HepG2 (cell line): ENCODE data around the gene SEPTIN2. TPM values are rescaled to one million over a fixed set of nuclear protein-coding genes. Genes with fewer than 3 reads are reported as not detected.

Experiments used
- ATF4 ChIP-seq, 2 experiments: fragments of 450-650 bp in 1 of 2; sonication (generic) in 1 of 2; formaldehyde crosslinking; IDR thresholded peaks; 2 replicates each; pipeline versions ENCODE4 v1.5.0 to v1.8.0; 2020 to 2022; ENCODE audit warnings: mild to moderate bottlenecking in 1 of 2, missing genetic modification reagents in 1 of 2
- CEBPB ChIP-seq: IDR thresholded peaks from 2 replicates; pipeline ENCODE4 v1.6.1; 2011; ENCODE audit warnings: low read depth, low read length, improper control_type of control experiment, borderline replicate concordance
- CEBPG ChIP-seq: IDR thresholded peaks from 2 replicates; pipeline ENCODE4 v1.6.1; 2016
- EEA1 ChIP-seq: sonication (generic); formaldehyde crosslinking; IDR thresholded peaks from 2 replicates; pipeline ENCODE4 v1.5.1; 2020; ENCODE audit warnings: mild to moderate bottlenecking, missing genetic modification reagents, borderline replicate concordance
- FOSL2 ChIP-seq: sonication (generic); formaldehyde crosslinking; IDR thresholded peaks from 2 replicates; pipeline ENCODE4 v1.4.0; 2020; ENCODE audit warnings: missing genetic modification reagents
- HHEX ChIP-seq: IDR thresholded peaks from 2 replicates; pipeline ENCODE4 v1.6.1; 2016; ENCODE audit warnings: control low read depth
- HMG20A ChIP-seq: IDR thresholded peaks from 2 replicates; pipeline ENCODE4 v1.6.1; 2016; ENCODE audit warnings: borderline replicate concordance
- JARID2 ChIP-seq: sonication (generic); formaldehyde crosslinking; IDR thresholded peaks from 2 replicates; pipeline ENCODE4 v1.8.1; 2023; ENCODE audit warnings: missing genetic modification reagents, inconsistent platforms; ENCODE audit not compliant: insufficient replicate concordance
- KLF13 ChIP-seq: sonication (generic); formaldehyde crosslinking; IDR thresholded peaks from 2 replicates; pipeline ENCODE4 v1.4.0; 2020; ENCODE audit warnings: mild to moderate bottlenecking, missing genetic modification reagents
- POLR2A ChIP-seq, 2 experiments: IDR thresholded peaks; 2 replicates each; pipeline ENCODE4 v1.6.1; 2011; ENCODE audit warnings: low read depth in 2 of 2, low read length in 2 of 2, mild to moderate bottlenecking in 1 of 2, moderate library complexity in 1 of 2; ENCODE audit not compliant: insufficient read depth in 1 of 2
- RAD21 ChIP-seq: fragments of 450-650 bp; formaldehyde crosslinking; IDR thresholded peaks from 2 replicates; pipeline ENCODE4 v1.5.0; 2020; ENCODE audit warnings: mild to moderate bottlenecking
- RBM22 ChIP-seq: fragments of 200-400 bp; formaldehyde crosslinking; optimal IDR thresholded peaks from 2 replicates; pipeline ENCODE3; 2017; ENCODE audit warnings: mild to moderate bottlenecking, low read length, moderate library complexity
- SAFB2 ChIP-seq: sonication (generic); formaldehyde crosslinking; IDR thresholded peaks from 2 replicates; pipeline ENCODE4 v1.5.1; 2020; ENCODE audit warnings: missing genetic modification reagents, low read depth, mild to moderate bottlenecking, borderline replicate concordance
- SNAI1 ChIP-seq: sonication (generic); formaldehyde crosslinking; IDR thresholded peaks from 2 replicates; pipeline ENCODE4 v1.5.0; 2020; ENCODE audit warnings: mild to moderate bottlenecking, missing genetic modification reagents, borderline replicate concordance
- SNAPC5 ChIP-seq: sonication (generic); formaldehyde crosslinking; IDR thresholded peaks from 2 replicates; pipeline ENCODE4 v1.8.1; 2023; ENCODE audit warnings: mild to moderate bottlenecking, missing genetic modification reagents, borderline replicate concordance
- TBX2 ChIP-seq: sonication (generic); formaldehyde crosslinking; IDR thresholded peaks from 2 replicates; pipeline ENCODE4 v1.5.0; 2020; ENCODE audit warnings: missing genetic modification reagents, mild to moderate bottlenecking, borderline replicate concordance
- TFAP4 ChIP-seq: sonication (generic); IDR thresholded peaks from 2 replicates; pipeline ENCODE4 v1.6.1; 2016; ENCODE audit warnings: low read depth, borderline replicate concordance
- THRA ChIP-seq: sonication (generic); formaldehyde crosslinking; IDR thresholded peaks from 2 replicates; pipeline ENCODE4 v1.4.0; 2020; ENCODE audit warnings: missing genetic modification reagents, borderline replicate concordance
- ZBTB2 ChIP-seq: sonication (generic); formaldehyde crosslinking; IDR thresholded peaks from 2 replicates; pipeline ENCODE4 v1.8.0; 2022; ENCODE audit warnings: low read depth, missing genetic modification reagents
- ZMYM3 ChIP-seq: sonication (generic); formaldehyde crosslinking; IDR thresholded peaks from 2 replicates; pipeline ENCODE4 v1.5.1; 2020; ENCODE audit warnings: mild to moderate bottlenecking, missing genetic modification reagents
- ZNF567 ChIP-seq: sonication (generic); formaldehyde crosslinking; IDR thresholded peaks from 2 replicates; pipeline ENCODE4 v1.8.1; 2023; ENCODE audit warnings: mild to moderate bottlenecking, missing genetic modification reagents, borderline replicate concordance
- ZNF570 ChIP-seq: sonication (generic); formaldehyde crosslinking; IDR thresholded peaks from 2 replicates; pipeline ENCODE4 v1.4.0; 2020; ENCODE audit warnings: mild to moderate bottlenecking, missing genetic modification reagents, borderline replicate concordance
- ZNF652 ChIP-seq: IDR thresholded peaks from 2 replicates; pipeline ENCODE4 v1.6.1; 2016; ENCODE audit warnings: low read depth, borderline replicate concordance
- ZNF770 ChIP-seq: sonication (generic); formaldehyde crosslinking; IDR thresholded peaks from 2 replicates; pipeline ENCODE4 v1.5.0; 2020; ENCODE audit warnings: mild to moderate bottlenecking, missing genetic modification reagents
- ZSCAN29 ChIP-seq: sonication (generic); formaldehyde crosslinking; conservative IDR thresholded peaks from 2 replicates; pipeline ENCODE4 v1.4.0; 2020; ENCODE audit warnings: mild to moderate bottlenecking, missing genetic modification reagents
- polyA plus RNA-seq, 8 experiments: library from polyadenylated mRNA; depleted of rRNA in 3 of 8; stranded (reverse) in 7 of 8; unstranded in 1 of 8; fragments of >200 nt; fragmentation: Illumina TruSeq in 4 of 8; extraction: Trizol in 4 of 8; gene quantifications; 2 replicates each; pipeline versions ENCODE4 v1.2.1 to v1.2.3, GENCODE V29; 2011 to 2016; ENCODE audit warnings: low read depth in 4 of 8, missing spikeins in 1 of 8, mixed read lengths in 1 of 8; ENCODE audit not compliant: insufficient read depth in 1 of 8
- total RNA-seq, 5 experiments: library from RNA; depleted of rRNA; stranded (reverse); fragments of >200 nt; fragmentation: Illumina TruSeq; extraction: Trizol; gene quantifications; 2 replicates each; pipeline ENCODE4 v1.2.3, GENCODE V29; 2016; ENCODE audit warnings: low read depth in 1 of 5

The SEPTIN2 gene
- total and polyA plus RNA-seq, 2 of the 13 experiments (the other 11 are each of a cell fraction or from before 2014, with no cell fraction given), result 493 to 733 TPM

GRCh38 chr2:241279413-241279812 is 36.3 kb upstream of the SEPTIN2 start (continued):
- TF ChIP-seq ZNF570 (no peak), ZNF652 (CRISPR knock-in tag) (no peak), ZBTB2 (no peak), HHEX (CRISPR knock-in tag) (no peak), EEA1 (CRISPR knock-in tag) (no peak), CEBPB (peak; percentile 98), RAD21 (no peak), CEBPG (CRISPR knock-in tag) (peak; percentile 98), ZSCAN29 (CRISPR knock-in tag) (no peak), JARID2 (CRISPR knock-in tag) (no peak), SNAPC5 (CRISPR knock-in tag) (no peak), HMG20A (CRISPR knock-in tag) (0 out of 2 replicates have a peak, but pooled peaks have one; percentile 35), KLF13 (no peak), FOSL2 (CRISPR knock-in tag) (peak; percentile 60), SNAI1 (CRISPR knock-in tag) (no peak), SAFB2 (CRISPR knock-in tag) (no peak), ZMYM3 (CRISPR knock-in tag) (0 out of 2 replicates have a peak, but pooled peaks have one; percentile 16), TFAP4 (0 out of 2 replicates have a peak, but pooled peaks have one; percentile 23), RBM22 (peak; percentile 93), TBX2 (CRISPR knock-in tag) (peak; percentile 39; the same call in 1 of the 2 replicates), POLR2A (IDR thresholded peaks at IDR 0.05; ENCODE audit: insufficient read depth in 1 of 2, low read depth in 2 of 2, low read length in 2 of 2) (no peak), THRA (CRISPR knock-in tag) (peak; percentile 52; the same call in 1 of the 2 replicates), ZNF770 (CRISPR knock-in tag) (no peak), ATF4 (CRISPR knock-in tag; IDR thresholded peaks at IDR 0.05) (peak; percentile 91 to 98), ZNF567 (CRISPR knock-in tag) (no peak)
